Liver (tissue), 9 donors: Measurements from ENCODE around the gene WDR46. TPM values are rescaled to one million over a fixed set of nuclear protein-coding genes. Genes with fewer than 3 reads are reported as not detected.
"Not testable (repeated sequence)": the region's sequence is repeated elsewhere in the genome, so short reads cannot be mapped to it uniquely, and the experiment has no call there.

ENCODE experiments used
- DNase-seq: peaks from one replicate; pipeline ENCODE4 v3.0.0-alpha.2; 2017; ENCODE audit warnings: low spot score
- H3K27ac ChIP-seq, 2 donors: one replicate each; pipeline ENCODE4 v1.7.0; 2013; ENCODE audit warnings: inconsistent platforms in 2 of 2, low read length in 2 of 2, control low read depth in 1 of 2, low read depth in 1 of 2, mild to moderate bottlenecking in 1 of 2
- H3K27me3 ChIP-seq, 4 donors: one replicate each; pipeline versions ENCODE4 v1.6.1 to v1.7.0; 2013; ENCODE audit warnings: low read length in 3 of 4, inconsistent platforms in 1 of 4, mild to moderate bottlenecking in 1 of 4, moderate library complexity in 1 of 4; ENCODE audit not compliant: control insufficient read depth in 4 of 4, insufficient read depth in 4 of 4
- H3K36me3 ChIP-seq, 4 donors: one replicate each; pipeline versions ENCODE4 v1.6.1 to v1.7.0; 2013; ENCODE audit warnings: low read length in 3 of 4, mild to moderate bottlenecking in 3 of 4, low read depth in 1 of 4, moderate library complexity in 1 of 4; ENCODE audit not compliant: control insufficient read depth in 4 of 4, insufficient read depth in 3 of 4
- H3K4me1 ChIP-seq, 4 donors: one replicate each; pipeline versions ENCODE4 v1.6.1 to v1.7.0; 2013; ENCODE audit warnings: low read length in 3 of 4, mild to moderate bottlenecking in 3 of 4, moderate library complexity in 1 of 4; ENCODE audit not compliant: control insufficient read depth in 4 of 4, insufficient read depth in 4 of 4
- H3K4me3 ChIP-seq, 3 donors: one replicate each; pipeline versions ENCODE4 v1.6.1 to v1.7.0; 2013; ENCODE audit warnings: low read length in 3 of 3, control low read depth in 1 of 3, low read depth in 1 of 3, mild to moderate bottlenecking in 1 of 3
- H3K9ac ChIP-seq, 2 donors: one replicate each; pipeline ENCODE4 v1.7.0; 2013; ENCODE audit warnings: low read length in 2 of 2, mild to moderate bottlenecking in 2 of 2, moderate library complexity in 2 of 2, control low read depth in 1 of 2, low read depth in 1 of 2
- H3K9me3 ChIP-seq, 4 donors: one replicate each; pipeline versions ENCODE4 v1.6.1 to v1.7.0; 2013; ENCODE audit warnings: low read length in 3 of 4; ENCODE audit not compliant: control insufficient read depth in 4 of 4
- EGR1 ChIP-seq, 2 donors: IDR thresholded peaks; 2 replicates each; pipeline ENCODE4 v1.6.1; 2016 to 2018; ENCODE audit warnings: antibody characterized with exemption in 2 of 2, low read depth in 2 of 2
- FOXA2 ChIP-seq: IDR thresholded peaks from 2 replicates; pipeline ENCODE4 v1.6.1; 2016; ENCODE audit warnings: antibody characterized with exemption
- GABPA ChIP-seq, 2 donors: IDR thresholded peaks in 1 of 2; conservative IDR thresholded peaks in 1 of 2; 2 replicates each; pipeline ENCODE4 v1.6.1; 2016; ENCODE audit warnings: antibody characterized with exemption in 2 of 2, mild to moderate bottlenecking in 1 of 2, moderate library complexity in 1 of 2
- HNF4A ChIP-seq, 2 donors: conservative IDR thresholded peaks; 2 replicates each; pipeline ENCODE4 v1.6.1; 2016; ENCODE audit warnings: antibody characterized with exemption in 2 of 2, mild to moderate bottlenecking in 2 of 2
- HNF4G ChIP-seq: IDR thresholded peaks from 2 replicates; pipeline ENCODE4 v1.6.1; 2016; ENCODE audit warnings: antibody characterized with exemption
- JUND ChIP-seq, 2 donors: IDR thresholded peaks; 2 replicates each; pipeline ENCODE4 v1.6.1; 2016; ENCODE audit warnings: antibody characterized with exemption in 2 of 2
- NR2F2 ChIP-seq: IDR thresholded peaks from 2 replicates; pipeline ENCODE4 v1.6.1; 2016; ENCODE audit warnings: antibody characterized with exemption
- RAD21 ChIP-seq, 2 donors: IDR thresholded peaks; 2 replicates each; pipeline ENCODE4 v1.6.1; 2016; ENCODE audit warnings: antibody characterized with exemption in 2 of 2, mild to moderate bottlenecking in 2 of 2
- RXRA ChIP-seq, 2 donors: IDR thresholded peaks; 2 replicates each; pipeline ENCODE4 v1.6.1; 2017 to 2018; ENCODE audit warnings: antibody characterized with exemption in 2 of 2, mild to moderate bottlenecking in 1 of 2
- SP1 ChIP-seq: IDR thresholded peaks from 2 replicates; pipeline ENCODE4 v1.6.1; 2018; ENCODE audit warnings: antibody characterized with exemption, mild to moderate bottlenecking
- TAF1 ChIP-seq: conservative IDR thresholded peaks from 2 replicates; pipeline ENCODE4 v1.6.1; 2016; ENCODE audit warnings: antibody characterized with exemption, mild to moderate bottlenecking
- YY1 ChIP-seq: IDR thresholded peaks from 2 replicates; pipeline ENCODE4 v1.6.1; 2016; ENCODE audit warnings: antibody characterized with exemption, mild to moderate bottlenecking
- WGBS: extraction: QIAGEN DNeasy Blood & Tissue Kit; methylation state at CpG from one replicate; pipeline ENCODE4 v1.1.7; 2013; 5-methylcytosine and 5-hydroxymethylcytosine counted together
- polyA plus RNA-seq, 2 donors: library from polyadenylated mRNA; stranded (reverse) in 1 of 2; unstranded in 1 of 2; fragments of 200-250 nt in 1 of 2; fragments of >200 nt in 1 of 2; fragmentation: Nextera tagmentation in 1 of 2; extraction: Ambion mirVana in 1 of 2; gene quantifications; one replicate each; pipeline versions ENCODE4 v1.2.1 to v1.2.3, GENCODE V29; 2013 to 2015
- total RNA-seq, 2 donors: library from RNA; depleted of rRNA; stranded (reverse); fragments of >200 nt; gene quantifications; one replicate each; pipeline ENCODE4 v1.2.3, GENCODE V29; 2014
- TF ChIP-seq, protein P1 (sequence below): IDR thresholded peaks from 2 replicates; pipeline ENCODE4 v1.6.1; 2016; ENCODE audit warnings: antibody characterized with exemption
- TF ChIP-seq, protein P2 (sequence below): IDR thresholded peaks from 2 replicates; pipeline ENCODE4 v1.6.1; 2016; ENCODE audit warnings: antibody characterized with exemption
- TF ChIP-seq, protein P3 (sequence below): fragments of 150-350 bp; IDR thresholded peaks from 2 replicates; pipeline ENCODE4 v1.5.1; 2017; ENCODE audit warnings: improper control_type of control experiment, low read depth, low read length; ENCODE audit not compliant: missing input control
- TF ChIP-seq, protein P4 (sequence below): IDR thresholded peaks from 2 replicates; pipeline ENCODE4 v1.6.1; 2016; ENCODE audit warnings: antibody characterized with exemption
- donor health status: healthy.
- donor health status: healthy.
- donor health status: healthy.
- donor health status: healthy.
- donor health status: healthy.

WDR46 gene
- total and polyA plus RNA-seq, 4 donors = 17.9 to 30.2 (median 25.7) TPM

DNA sequence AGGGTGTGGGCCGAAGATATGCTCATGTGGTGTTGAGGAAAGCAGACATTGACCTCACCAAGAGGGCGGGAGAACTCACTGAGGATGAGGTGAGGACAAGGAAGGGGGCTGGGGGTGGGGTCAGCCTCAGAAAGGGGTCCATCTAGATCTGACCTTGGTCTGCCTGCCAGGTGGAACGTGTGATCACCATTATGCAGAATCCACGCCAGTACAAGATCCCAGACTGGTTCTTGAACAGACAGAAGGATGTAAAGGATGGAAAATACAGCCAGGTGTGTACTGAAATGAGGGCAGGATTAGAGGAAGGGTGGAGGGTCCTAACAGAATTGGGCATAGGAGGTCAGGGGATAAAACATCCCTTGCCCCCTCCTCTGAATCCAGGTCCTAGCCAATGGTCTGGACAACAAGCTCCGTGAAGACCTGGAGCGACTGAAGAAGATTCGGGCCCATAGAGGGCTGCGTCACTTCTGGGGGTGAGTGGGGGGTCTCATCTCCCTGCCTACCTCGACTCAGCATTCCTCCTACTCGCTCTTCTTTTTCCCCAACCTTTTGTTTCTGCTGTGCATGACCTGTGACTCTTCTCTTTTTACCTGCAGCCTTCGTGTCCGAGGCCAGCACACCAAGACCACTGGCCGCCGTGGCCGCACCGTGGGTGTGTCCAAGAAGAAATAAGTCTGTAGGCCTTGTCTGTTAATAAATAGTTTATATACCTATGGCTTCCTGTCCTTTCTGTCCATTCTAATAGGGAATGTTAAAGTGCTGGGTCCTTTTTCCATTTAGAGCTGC lies 13.1 kb downstream of the WDR46 start:
- Histone ChIP-seq H3K9ac (peak overlapping the region in 1 of 2 donors; percentile 41), H3K36me3 (peaks cover 0 to 37% (median 15%) of the 10 kb centered on the region in 4 donors), H3K4me1 (peaks cover 9 to 49% (median 38%) of the 10 kb centered on the region in 4 donors)
- 81% methylated on average over 16 of the region's 16 CpGs for WGBS
- DNase-seq, H3K4me3 ChIP-seq, H3K9me3 ChIP-seq, H3K27me3 ChIP-seq, H3K27ac ChIP-seq: not testable (repeated sequence)

DNA sequence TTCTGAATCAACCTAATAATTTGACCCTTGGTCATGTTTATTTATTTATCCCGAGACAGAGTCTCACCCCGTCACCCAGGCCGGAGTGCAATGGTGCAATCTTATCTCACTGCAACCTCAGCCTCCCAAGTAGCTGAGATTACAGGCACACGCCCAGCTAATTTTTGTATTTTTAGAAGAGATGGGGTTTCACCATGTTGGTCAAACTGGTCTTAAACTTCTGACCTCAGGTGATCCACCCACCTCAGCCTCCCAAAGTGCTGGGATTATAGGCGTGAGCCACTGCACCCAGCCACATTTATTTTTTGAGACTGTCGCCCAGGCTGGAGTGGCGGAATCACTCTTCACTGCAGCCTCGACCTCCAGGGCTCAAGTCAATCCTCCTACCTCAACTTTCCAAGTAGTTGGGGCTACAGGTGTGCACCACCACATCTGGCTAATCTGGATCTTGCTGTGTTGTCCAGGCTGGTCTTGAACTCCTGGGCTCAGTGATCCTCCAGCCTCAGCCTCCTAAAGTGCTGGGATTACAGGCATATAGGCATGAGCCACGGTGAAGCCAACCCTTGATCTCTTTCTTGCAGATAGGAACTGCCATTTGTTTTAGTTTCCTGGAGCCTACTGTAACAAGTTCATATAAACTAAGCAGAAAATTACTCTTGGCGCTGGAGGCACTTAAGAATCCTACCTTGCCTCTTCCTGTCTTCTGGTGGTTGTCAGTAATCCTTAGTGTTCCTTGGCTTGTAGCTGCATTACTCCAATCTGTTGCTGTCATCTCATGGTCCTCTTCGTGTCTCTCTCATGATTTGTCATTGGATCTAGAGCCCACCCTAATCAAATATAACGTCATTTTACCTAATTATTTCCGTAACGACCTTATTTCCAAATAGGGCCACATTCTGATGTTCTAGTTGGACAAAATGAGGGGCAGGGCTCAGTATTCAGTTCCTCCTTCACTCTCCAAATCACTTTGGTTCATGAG lies 14.8 kb downstream of the WDR46 start:
- 59% methylated on average over 14 of the region's 14 CpGs for WGBS
- H3K9ac ChIP-seq = no peak overlapping the region

More for the DNA sequence above, 14.8 kb downstream of the WDR46 start:
- Histone ChIP-seq H3K4me3 (no peak overlapping the region), H3K36me3 (peaks cover 0 to 29% (median 12%) of the 10 kb centered on the region in 4 donors), H3K27ac (no peak overlapping the region), H3K4me1 (peaks cover 9 to 54% (median 42%) of the 10 kb centered on the region in 4 donors), H3K9me3 (no peaks in the 10 kb centered on the region), H3K27me3 (no peaks in the 10 kb centered on the region)
- no peak for DNase-seq
- TF ChIP-seq TAF1 = no peak
- TF ChIP-seq, protein P1, sequence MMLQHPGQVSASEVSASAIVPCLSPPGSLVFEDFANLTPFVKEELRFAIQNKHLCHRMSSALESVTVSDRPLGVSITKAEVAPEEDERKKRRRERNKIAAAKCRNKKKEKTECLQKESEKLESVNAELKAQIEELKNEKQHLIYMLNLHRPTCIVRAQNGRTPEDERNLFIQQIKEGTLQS = no peak
- TF ChIP-seq, protein P2, sequence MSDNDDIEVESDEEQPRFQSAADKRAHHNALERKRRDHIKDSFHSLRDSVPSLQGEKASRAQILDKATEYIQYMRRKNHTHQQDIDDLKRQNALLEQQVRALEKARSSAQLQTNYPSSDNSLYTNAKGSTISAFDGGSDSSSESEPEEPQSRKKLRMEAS = no peak
- no peak for TF ChIP-seq HNF4G
- TF ChIP-seq FOXA2 = peak; percentile 26
- no peak for TF ChIP-seq EGR1 (IDR thresholded peaks at IDR 0.05; ENCODE audit: low read depth in 2 of 2)
- peak in 1 of 2 donors; percentile 57 for TF ChIP-seq HNF4A (conservative IDR thresholded peaks at IDR 0.05)
- no peak for TF ChIP-seq NR2F2
- TF ChIP-seq GABPA (IDR thresholded peaks at IDR 0.05 in 1 of 2, conservative IDR thresholded peaks at IDR 0.05 in 1 of 2) = peak in 1 of 2 donors; percentile 39
- no peak for TF ChIP-seq RAD21 (IDR thresholded peaks at IDR 0.05)
- TF ChIP-seq SP1 = no peak
- no peak for TF ChIP-seq RXRA (IDR thresholded peaks at IDR 0.05)
- TF ChIP-seq, protein P3, sequence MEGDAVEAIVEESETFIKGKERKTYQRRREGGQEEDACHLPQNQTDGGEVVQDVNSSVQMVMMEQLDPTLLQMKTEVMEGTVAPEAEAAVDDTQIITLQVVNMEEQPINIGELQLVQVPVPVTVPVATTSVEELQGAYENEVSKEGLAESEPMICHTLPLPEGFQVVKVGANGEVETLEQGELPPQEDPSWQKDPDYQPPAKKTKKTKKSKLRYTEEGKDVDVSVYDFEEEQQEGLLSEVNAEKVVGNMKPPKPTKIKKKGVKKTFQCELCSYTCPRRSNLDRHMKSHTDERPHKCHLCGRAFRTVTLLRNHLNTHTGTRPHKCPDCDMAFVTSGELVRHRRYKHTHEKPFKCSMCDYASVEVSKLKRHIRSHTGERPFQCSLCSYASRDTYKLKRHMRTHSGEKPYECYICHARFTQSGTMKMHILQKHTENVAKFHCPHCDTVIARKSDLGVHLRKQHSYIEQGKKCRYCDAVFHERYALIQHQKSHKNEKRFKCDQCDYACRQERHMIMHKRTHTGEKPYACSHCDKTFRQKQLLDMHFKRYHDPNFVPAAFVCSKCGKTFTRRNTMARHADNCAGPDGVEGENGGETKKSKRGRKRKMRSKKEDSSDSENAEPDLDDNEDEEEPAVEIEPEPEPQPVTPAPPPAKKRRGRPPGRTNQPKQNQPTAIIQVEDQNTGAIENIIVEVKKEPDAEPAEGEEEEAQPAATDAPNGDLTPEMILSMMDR = no peak
- TF ChIP-seq YY1 = no peak
- TF ChIP-seq, protein P4, sequence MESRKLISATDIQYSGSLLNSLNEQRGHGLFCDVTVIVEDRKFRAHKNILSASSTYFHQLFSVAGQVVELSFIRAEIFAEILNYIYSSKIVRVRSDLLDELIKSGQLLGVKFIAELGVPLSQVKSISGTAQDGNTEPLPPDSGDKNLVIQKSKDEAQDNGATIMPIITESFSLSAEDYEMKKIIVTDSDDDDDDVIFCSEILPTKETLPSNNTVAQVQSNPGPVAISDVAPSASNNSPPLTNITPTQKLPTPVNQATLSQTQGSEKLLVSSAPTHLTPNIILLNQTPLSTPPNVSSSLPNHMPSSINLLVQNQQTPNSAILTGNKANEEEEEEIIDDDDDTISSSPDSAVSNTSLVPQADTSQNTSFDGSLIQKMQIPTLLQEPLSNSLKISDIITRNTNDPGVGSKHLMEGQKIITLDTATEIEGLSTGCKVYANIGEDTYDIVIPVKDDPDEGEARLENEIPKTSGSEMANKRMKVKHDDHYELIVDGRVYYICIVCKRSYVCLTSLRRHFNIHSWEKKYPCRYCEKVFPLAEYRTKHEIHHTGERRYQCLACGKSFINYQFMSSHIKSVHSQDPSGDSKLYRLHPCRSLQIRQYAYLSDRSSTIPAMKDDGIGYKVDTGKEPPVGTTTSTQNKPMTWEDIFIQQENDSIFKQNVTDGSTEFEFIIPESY = no peak
- no peak for TF ChIP-seq JUND (IDR thresholded peaks at IDR 0.05)
